HG03469 (cell line): ENCODE data around the gene IL1RL1.

Source experiments
- ATAC-seq: cut with Tn5 transposase; IDR thresholded peaks from one replicate; pipeline ENCODE4 v1.9.1; 2021; ENCODE audit warnings: mild to moderate bottlenecking, moderate library complexity, moderate number of reproducible peaks; ENCODE audit not compliant: unreplicated experiment

Gene IL1RL1

DNA sequence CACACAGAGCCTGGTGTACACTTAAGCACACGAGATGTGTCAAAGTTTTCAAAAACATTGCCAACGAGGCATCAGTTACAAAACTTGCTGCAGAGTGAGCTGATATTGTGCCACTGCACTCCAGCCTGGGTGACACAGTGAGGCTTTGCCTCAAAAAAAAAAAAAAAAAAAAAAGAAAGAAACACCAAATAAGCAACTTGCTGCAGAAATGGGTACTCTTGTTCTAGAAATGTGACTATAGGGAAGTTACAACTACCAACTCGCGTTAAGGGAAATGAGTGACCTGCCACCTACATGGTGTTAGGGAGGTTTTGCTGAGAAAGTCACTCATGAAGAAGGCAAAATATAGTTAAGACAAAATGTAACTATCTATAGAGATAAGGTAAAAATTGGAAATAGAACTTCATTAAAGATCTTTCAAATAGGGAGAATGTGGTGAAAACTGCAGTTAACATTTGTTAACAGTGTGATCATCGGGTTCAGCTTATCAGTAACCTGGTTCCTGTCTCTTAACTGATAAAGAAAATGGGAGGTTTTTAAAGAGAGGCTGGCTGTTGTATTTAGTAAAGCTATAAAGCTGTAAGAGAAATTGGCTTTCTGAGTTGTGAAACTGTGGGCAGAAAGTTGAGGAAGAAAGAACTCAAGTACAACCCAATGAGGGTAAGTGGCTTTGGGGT is at the start of gene IL1RL1:
TSS of gene IL1RL1 (plus strand) at position 600 of the 677 bp plus-strand sequence. CDS start 26,702 bp downstream, outside the sequence.
- no peak for ATAC-seq

GRCh38 chr2:102262216-102263129 is 48.9 kb upstream of the IL1RL1 start:
- ATAC-seq, result no peak

- no peak for ATAC-seq
Observed at GRCh38 chr2:102264952-102265351, 46.4 kb upstream of the IL1RL1 start.

DNA sequence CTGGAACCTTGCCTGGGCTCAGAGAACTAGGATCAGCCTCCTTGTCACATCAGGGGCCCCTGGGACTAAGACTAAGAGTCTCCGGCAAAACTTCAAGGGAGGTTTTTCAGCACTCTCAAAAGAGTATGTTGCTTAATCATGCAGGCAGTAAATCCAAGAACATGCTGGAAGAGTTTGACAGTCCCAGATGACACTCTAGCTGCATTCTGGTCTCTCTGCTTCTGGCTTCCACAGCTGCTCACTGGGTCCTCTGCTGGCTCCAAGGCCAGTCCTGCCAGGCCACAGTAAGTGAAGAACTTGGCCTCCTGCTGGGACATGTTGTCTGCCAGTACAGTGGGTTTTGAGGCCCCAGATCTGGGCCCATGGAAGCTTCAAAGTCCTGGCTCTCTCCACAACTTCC is 45.2 kb upstream of the IL1RL1 start:
- no peak for ATAC-seq

- no peak for ATAC-seq
Observed at GRCh38 chr2:102267774-102268173, 43.6 kb upstream of the IL1RL1 start.

- ATAC-seq, result no peak
Observed at GRCh38 chr2:102268510-102269199, 42.7 kb upstream of the IL1RL1 start.

DNA sequence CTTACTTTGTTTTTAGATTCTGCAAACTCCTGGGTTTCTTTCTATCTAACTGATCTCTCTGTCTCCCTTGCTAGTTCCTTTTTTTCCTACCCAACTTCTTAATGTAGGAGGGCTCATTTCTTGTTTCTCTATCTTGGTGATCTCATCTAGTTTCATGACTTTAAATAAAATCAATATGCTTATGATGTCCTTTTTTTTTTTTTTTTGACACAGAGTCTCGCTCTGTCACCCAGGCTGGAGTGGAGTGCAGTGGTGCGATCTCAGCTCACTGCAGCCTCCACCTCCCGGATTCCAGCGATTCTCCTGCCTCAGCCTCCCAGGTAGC is 42.2 kb upstream of the IL1RL1 start:
- ATAC-seq, result no peak

- no peak for ATAC-seq
Observed at GRCh38 chr2:102271844-102272243, 39.5 kb upstream of the IL1RL1 start.

- no peak for ATAC-seq
Observed at GRCh38 chr2:102273619-102274211, 37.6 kb upstream of the IL1RL1 start.

GRCh38 chr2:102276549-102277201 is 34.7 kb upstream of the IL1RL1 start:
- ATAC-seq, result no peak

GRCh38 chr2:102277202-102277700 is 34.1 kb upstream of the IL1RL1 start:
- ATAC-seq, result no peak

DNA sequence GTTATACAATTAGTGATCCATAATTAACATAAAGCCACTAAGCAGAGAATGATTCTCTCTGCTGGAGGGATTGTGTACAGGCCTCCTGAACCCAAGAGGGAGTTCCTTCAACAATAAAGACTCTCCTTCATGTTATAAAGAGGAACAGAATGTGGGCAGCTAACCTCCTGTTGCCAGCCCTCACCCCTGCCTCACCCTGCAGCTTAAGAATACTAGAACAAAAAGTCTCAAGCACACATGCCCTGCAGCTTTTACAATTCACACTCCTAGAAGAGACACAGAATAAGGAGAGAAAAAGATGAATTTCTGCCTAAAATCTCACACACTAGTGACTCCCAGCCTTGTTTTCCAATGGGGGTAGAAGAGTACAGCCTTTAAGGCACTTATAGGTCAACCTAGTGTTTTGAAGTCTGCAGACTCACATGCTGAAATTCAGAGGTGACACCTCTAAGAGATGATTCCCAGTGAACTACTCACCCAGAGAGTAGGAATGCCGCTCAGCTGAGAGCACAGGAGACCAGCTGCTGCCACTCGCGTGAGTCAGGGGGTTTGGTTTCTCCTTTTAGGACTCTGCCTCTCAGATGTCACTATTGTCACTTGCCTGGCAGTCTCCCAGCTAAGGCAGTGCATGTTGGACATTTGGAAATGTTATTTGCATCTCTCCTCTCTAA is 32.5 kb upstream of the IL1RL1 start:
- no peak for ATAC-seq

- no peak for ATAC-seq
Observed at GRCh38 chr2:102279391-102279735, 32.0 kb upstream of the IL1RL1 start.

DNA sequence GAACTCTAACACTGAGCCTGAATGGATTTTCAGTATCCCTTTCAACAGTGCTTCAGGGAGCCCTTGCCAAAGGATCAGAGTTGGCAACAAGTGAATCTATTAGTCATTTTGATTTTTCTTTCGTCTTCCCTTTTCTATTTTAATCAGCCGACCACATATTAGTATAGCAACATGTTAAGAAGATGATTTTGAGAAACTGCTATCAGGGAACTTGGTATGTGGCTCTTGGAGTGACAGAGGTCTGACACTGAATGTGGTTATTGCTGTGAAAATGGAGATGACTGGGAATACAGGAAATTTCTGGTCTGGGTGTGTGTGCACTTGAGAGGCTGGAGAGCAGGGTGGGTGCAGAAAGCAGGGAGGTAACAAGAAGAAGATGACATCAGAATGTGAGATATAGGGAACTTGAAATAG is 28.7 kb upstream of the IL1RL1 start:
- ATAC-seq, result no peak

- no peak for ATAC-seq
Observed at GRCh38 chr2:102283996-102284395, 27.4 kb upstream of the IL1RL1 start.

DNA sequence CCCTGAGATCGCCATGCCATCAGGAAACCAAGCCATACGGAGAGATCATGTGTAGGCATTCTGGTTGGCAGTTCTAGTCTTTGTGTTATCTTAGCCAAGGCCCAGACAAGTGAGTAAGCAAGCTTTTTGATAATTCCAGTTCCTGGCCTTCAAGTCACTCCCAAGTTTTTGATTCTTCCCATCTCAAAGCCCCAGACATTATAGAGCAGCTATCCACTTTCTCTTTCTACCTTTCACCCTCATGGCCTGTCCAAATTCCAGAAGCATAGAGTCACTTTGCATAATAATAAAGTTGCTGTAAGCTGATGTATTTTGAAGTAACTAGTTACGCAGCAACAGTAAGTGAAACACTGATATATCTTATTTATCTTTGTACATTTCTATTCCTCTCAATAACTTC is 26.8 kb upstream of the IL1RL1 start:
- ATAC-seq, result no peak

- ATAC-seq, result no peak
Observed at GRCh38 chr2:102285368-102285767, 26.0 kb upstream of the IL1RL1 start.

GRCh38 chr2:102286041-102286440 is 25.3 kb upstream of the IL1RL1 start:
- no peak for ATAC-seq

GRCh38 chr2:102289129-102289528 is 22.2 kb upstream of the IL1RL1 start:
- no peak for ATAC-seq

GRCh38 chr2:102290594-102290993 is 20.8 kb upstream of the IL1RL1 start:
- ATAC-seq, result no peak
